Measurements from ENCODE around the gene PHACTR3. TPM values are rescaled to one million over a fixed set of nuclear protein-coding genes. Genes with fewer than 3 reads are reported as not detected.

Gene PHACTR3
- total and polyA plus RNA-seq, 5 donors, result 2.8 to 14.5 (median 4.7) TPM

- no peaks in the 10 kb centered on the region for H3K4me1 ChIP-seq (ENCODE audit: control insufficient read depth, insufficient read depth, low read length)
- ATAC-seq (no peak), DNase-seq (no peak)
- WGBS, result 73% methylated on average over 16 of the region's 16 CpGs
- no peak overlapping the region for H3K27ac ChIP-seq (ENCODE audit: low read length)
- no peak overlapping the region for H3K4me3 ChIP-seq (ENCODE audit: low read length)
- H3K27me3 ChIP-seq (ENCODE audit: control insufficient read depth, insufficient read depth), result no peaks in the 10 kb centered on the region
- intact Hi-C loops (cut with DNase I), result loop anchor here (2.0 to 5.0 kb wide), 4 partner anchors 52 to 67 kb away; no protein-coding TSS in a partner anchor
- no peaks in the 10 kb centered on the region for H3K9me3 ChIP-seq (ENCODE audit: control insufficient read depth, low read length)
These were observed 180.7 kb downstream of the PHACTR3 start for GRCh38 chr20:59784791-59785668.

- 41% methylated on average over 6 of the region's 6 CpGs for WGBS
- DNase-seq (no peak), ATAC-seq (no peak)
- Histone ChIP-seq H3K27ac (ENCODE audit: low read length) (no peak overlapping the region), H3K4me1 (ENCODE audit: control insufficient read depth, insufficient read depth, low read length) (no peaks in the 10 kb centered on the region), H3K27me3 (ENCODE audit: control insufficient read depth, insufficient read depth) (no peaks in the 10 kb centered on the region), H3K9me3 (ENCODE audit: control insufficient read depth, low read length) (no peaks in the 10 kb centered on the region), H3K4me3 (ENCODE audit: low read length) (no peak overlapping the region)
- intact Hi-C loops (cut with DNase I), result loop anchor here in 1 of 4 donors (2.0 kb wide), 1 partner anchor 65 kb away; no protein-coding TSS in a partner anchor
These were observed 181.3 kb downstream of the PHACTR3 start for GRCh38 chr20:59785669-59785959.

GRCh38 chr20:59785986-59786795 lies 181.9 kb downstream of the PHACTR3 start:
- H3K27ac ChIP-seq (ENCODE audit: low read length), result no peak overlapping the region
- ATAC-seq (no peak), DNase-seq (no peak)
- intact Hi-C loops (cut with DNase I), result loop anchor here in 1 of 4 donors (2.0 kb wide), 1 partner anchor 65 kb away; no protein-coding TSS in a partner anchor
- no peaks in the 10 kb centered on the region for H3K9me3 ChIP-seq (ENCODE audit: control insufficient read depth, low read length)
- H3K4me1 ChIP-seq (ENCODE audit: control insufficient read depth, insufficient read depth, low read length), result no peaks in the 10 kb centered on the region
- 84% methylated on average over 10 of the region's 10 CpGs for WGBS
- no peaks in the 10 kb centered on the region for H3K27me3 ChIP-seq (ENCODE audit: control insufficient read depth, insufficient read depth)
- no peak overlapping the region for H3K4me3 ChIP-seq (ENCODE audit: low read length)

- intact Hi-C loops (cut with DNase I), result no loop called here
- ATAC-seq, result no peak
- WGBS, result 64% methylated on average over 10 of the region's 10 CpGs
- DNase-seq, result no peak
- Histone ChIP-seq H3K9me3 (ENCODE audit: control insufficient read depth, low read length) (no peaks in the 10 kb centered on the region), H3K27ac (ENCODE audit: low read length) (no peak overlapping the region), H3K27me3 (ENCODE audit: control insufficient read depth, insufficient read depth) (no peaks in the 10 kb centered on the region), H3K4me1 (ENCODE audit: control insufficient read depth, insufficient read depth, low read length) (no peaks in the 10 kb centered on the region), H3K4me3 (ENCODE audit: low read length) (no peak overlapping the region)
These were observed 182.6 kb downstream of the PHACTR3 start for GRCh38 chr20:59786801-59787537.

- H3K27ac ChIP-seq (ENCODE audit: low read length), result no peak overlapping the region
- no peak for ATAC-seq
- no peak for DNase-seq
- 47% methylated on average over 2 of the region's 2 CpGs for WGBS
- H3K27me3 ChIP-seq (ENCODE audit: control insufficient read depth, insufficient read depth), result no peaks in the 10 kb centered on the region
- no peaks in the 10 kb centered on the region for H3K4me1 ChIP-seq (ENCODE audit: control insufficient read depth, insufficient read depth, low read length)
- no peak overlapping the region for H3K4me3 ChIP-seq (ENCODE audit: low read length)
- intact Hi-C loops (cut with DNase I), result no loop called here
- H3K9me3 ChIP-seq (ENCODE audit: control insufficient read depth, low read length), result no peaks in the 10 kb centered on the region
These were observed 183.2 kb downstream of the PHACTR3 start for GRCh38 chr20:59787538-59787890.

GRCh38 chr20:59788196-59788735 lies 183.9 kb downstream of the PHACTR3 start:
- DNase-seq (no peak), ATAC-seq (no peak)
- H3K9me3 ChIP-seq (ENCODE audit: control insufficient read depth, low read length), result no peaks in the 10 kb centered on the region
- 64% methylated on average over 8 of the region's 8 CpGs for WGBS
- no peak overlapping the region for H3K4me3 ChIP-seq (ENCODE audit: low read length)
- no peak overlapping the region for H3K27ac ChIP-seq (ENCODE audit: low read length)
- intact Hi-C loops (cut with DNase I), result no loop called here
- no peaks in the 10 kb centered on the region for H3K27me3 ChIP-seq (ENCODE audit: control insufficient read depth, insufficient read depth)
- H3K4me1 ChIP-seq (ENCODE audit: control insufficient read depth, insufficient read depth, low read length), result no peaks in the 10 kb centered on the region

GRCh38 chr20:59788811-59789397 lies 184.6 kb downstream of the PHACTR3 start:
- H3K4me1 ChIP-seq (ENCODE audit: control insufficient read depth, insufficient read depth, low read length), result no peaks in the 10 kb centered on the region
- no peaks in the 10 kb centered on the region for H3K27me3 ChIP-seq (ENCODE audit: control insufficient read depth, insufficient read depth)
- DNase-seq (no peak), ATAC-seq (no peak)
- 73% methylated on average over 7 of the region's 7 CpGs for WGBS
- no peak overlapping the region for H3K4me3 ChIP-seq (ENCODE audit: low read length)
- no peaks in the 10 kb centered on the region for H3K9me3 ChIP-seq (ENCODE audit: control insufficient read depth, low read length)
- intact Hi-C loops (cut with DNase I), result no loop called here
- no peak overlapping the region for H3K27ac ChIP-seq (ENCODE audit: low read length)

- Histone ChIP-seq H3K4me1 (ENCODE audit: control insufficient read depth, insufficient read depth, low read length) (no peaks in the 10 kb centered on the region), H3K9me3 (ENCODE audit: control insufficient read depth, low read length) (no peaks in the 10 kb centered on the region), H3K27me3 (ENCODE audit: control insufficient read depth, insufficient read depth) (no peaks in the 10 kb centered on the region), H3K4me3 (ENCODE audit: low read length) (no peak overlapping the region), H3K27ac (ENCODE audit: low read length) (no peak overlapping the region)
- WGBS, result 46% methylated on average over 2 of the region's 2 CpGs
- DNase-seq (no peak), ATAC-seq (no peak)
- intact Hi-C loops (cut with DNase I), result no loop called here
These were observed 185.3 kb downstream of the PHACTR3 start for GRCh38 chr20:59789686-59790085.

- H3K4me1 ChIP-seq (ENCODE audit: control insufficient read depth, insufficient read depth, low read length), result no peaks in the 10 kb centered on the region
- WGBS, result 71% methylated on average over 1 of the region's 1 CpG
- ATAC-seq (no peak), DNase-seq (no peak)
- intact Hi-C loops (cut with DNase I), result no loop called here
- no peak overlapping the region for H3K4me3 ChIP-seq (ENCODE audit: low read length)
- no peak overlapping the region for H3K27ac ChIP-seq (ENCODE audit: low read length)
- H3K27me3 ChIP-seq (ENCODE audit: control insufficient read depth, insufficient read depth), result no peaks in the 10 kb centered on the region
- H3K9me3 ChIP-seq (ENCODE audit: control insufficient read depth, low read length), result no peaks in the 10 kb centered on the region
These were observed 186.0 kb downstream of the PHACTR3 start for GRCh38 chr20:59790346-59790745.

GRCh38 chr20:59792300-59792699 lies 188.0 kb downstream of the PHACTR3 start:
- WGBS, result 97% methylated on average over 1 of the region's 1 CpG
- H3K4me1 ChIP-seq (ENCODE audit: control insufficient read depth, insufficient read depth, low read length), result no peaks in the 10 kb centered on the region
- H3K4me3 ChIP-seq (ENCODE audit: low read length), result no peak overlapping the region
- H3K9me3 ChIP-seq (ENCODE audit: control insufficient read depth, low read length), result no peaks in the 10 kb centered on the region
- DNase-seq (no peak), ATAC-seq (no peak)
- no peak overlapping the region for H3K27ac ChIP-seq (ENCODE audit: low read length)
- intact Hi-C loops (cut with DNase I), result no loop called here
- no peaks in the 10 kb centered on the region for H3K27me3 ChIP-seq (ENCODE audit: control insufficient read depth, insufficient read depth)

All from right cardiac atrium (tissue), 5 donors.